HG03039 (cell line): ENCODE measurements around the gene DAD1.

Experiments used
- ATAC-seq: cut with Tn5 transposase; IDR thresholded peaks from one replicate; pipeline ENCODE4 v1.9.1; 2021; ENCODE audit warnings: mild to moderate bottlenecking, moderate library complexity; ENCODE audit not compliant: unreplicated experiment

The DAD1 gene

GRCh38 chr14:22521449-22522239 lies 67.4 kb downstream of the DAD1 start:
- no peak for ATAC-seq

GRCh38 chr14:22520796-22521195 lies 68.2 kb downstream of the DAD1 start:
- no peak for ATAC-seq

- ATAC-seq: no peak
Observed at GRCh38 chr14:22519877-22520685, 68.9 kb downstream of the DAD1 start.

GRCh38 chr14:22518073-22518472 lies 71.0 kb downstream of the DAD1 start:
- ATAC-seq: no peak

GRCh38 chr14:22517117-22517720 lies 71.8 kb downstream of the DAD1 start:
- ATAC-seq: no peak

- ATAC-seq: no peak
Observed at GRCh38 chr14:22515929-22516328, 73.1 kb downstream of the DAD1 start.
